ENCODE results near the gene MAGI1. TPM values are rescaled to one million over a fixed set of nuclear protein-coding genes. Genes with fewer than 3 reads are reported as not detected.
"Not testable (repeated sequence)": the region's sequence is repeated elsewhere in the genome, so short reads cannot be mapped to it uniquely, and the experiment has no call there.

The MAGI1 gene
- total RNA-seq, 1 donor from 2014 or later: 45.8 TPM

DNA sequence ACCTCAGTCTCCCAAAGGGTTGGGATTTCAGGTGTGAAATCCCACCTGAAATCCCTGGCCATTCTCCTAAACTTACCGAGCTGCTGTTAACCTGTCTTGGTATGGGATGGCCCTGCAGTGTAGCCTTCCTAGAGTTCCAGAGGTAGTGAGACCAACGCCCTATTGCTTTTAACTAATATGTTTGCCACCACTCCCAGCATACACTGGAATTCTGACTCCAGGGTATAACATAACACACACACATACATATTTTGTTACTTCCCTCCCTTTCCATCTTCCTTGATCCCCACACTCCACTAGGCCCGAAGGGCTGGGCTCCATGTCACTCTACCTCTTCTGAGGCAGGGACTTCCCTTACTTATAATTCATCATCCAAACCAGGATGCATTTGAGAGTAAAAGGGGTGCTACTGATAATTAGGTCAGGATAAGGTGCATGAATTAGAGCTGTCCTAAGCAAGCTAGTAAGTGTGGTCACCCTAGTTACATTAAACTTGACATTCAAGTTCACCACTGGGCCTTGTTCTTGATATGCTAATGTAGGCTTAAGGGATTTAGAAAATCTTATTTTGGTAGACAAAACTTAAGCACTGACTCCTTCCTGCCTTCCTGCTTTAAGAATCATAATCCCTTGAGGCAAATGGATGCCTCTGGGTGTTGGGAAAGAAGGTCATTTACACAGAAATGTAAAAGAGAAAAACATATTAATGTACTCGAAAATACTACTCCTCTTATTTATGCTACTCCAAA is 317.6 kb downstream of the MAGI1 start:
- Histone ChIP-seq H3K36me3 (no peaks in the 10 kb centered on the region), H3K4me3 (no peak overlapping the region), H3K27ac (no peak overlapping the region), H3K9me3 (no peaks in the 10 kb centered on the region), H3K4me1 (no peaks in the 10 kb centered on the region), H3K27me3 (no peaks in the 10 kb centered on the region)
- no peak for DNase-seq
- no peak for ATAC-seq
- intact Hi-C loops (cut with DNase I): no loop called here
- TF ChIP-seq, protein P1, sequence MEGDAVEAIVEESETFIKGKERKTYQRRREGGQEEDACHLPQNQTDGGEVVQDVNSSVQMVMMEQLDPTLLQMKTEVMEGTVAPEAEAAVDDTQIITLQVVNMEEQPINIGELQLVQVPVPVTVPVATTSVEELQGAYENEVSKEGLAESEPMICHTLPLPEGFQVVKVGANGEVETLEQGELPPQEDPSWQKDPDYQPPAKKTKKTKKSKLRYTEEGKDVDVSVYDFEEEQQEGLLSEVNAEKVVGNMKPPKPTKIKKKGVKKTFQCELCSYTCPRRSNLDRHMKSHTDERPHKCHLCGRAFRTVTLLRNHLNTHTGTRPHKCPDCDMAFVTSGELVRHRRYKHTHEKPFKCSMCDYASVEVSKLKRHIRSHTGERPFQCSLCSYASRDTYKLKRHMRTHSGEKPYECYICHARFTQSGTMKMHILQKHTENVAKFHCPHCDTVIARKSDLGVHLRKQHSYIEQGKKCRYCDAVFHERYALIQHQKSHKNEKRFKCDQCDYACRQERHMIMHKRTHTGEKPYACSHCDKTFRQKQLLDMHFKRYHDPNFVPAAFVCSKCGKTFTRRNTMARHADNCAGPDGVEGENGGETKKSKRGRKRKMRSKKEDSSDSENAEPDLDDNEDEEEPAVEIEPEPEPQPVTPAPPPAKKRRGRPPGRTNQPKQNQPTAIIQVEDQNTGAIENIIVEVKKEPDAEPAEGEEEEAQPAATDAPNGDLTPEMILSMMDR (IDR thresholded peaks at IDR 0.05): no peak

DNA sequence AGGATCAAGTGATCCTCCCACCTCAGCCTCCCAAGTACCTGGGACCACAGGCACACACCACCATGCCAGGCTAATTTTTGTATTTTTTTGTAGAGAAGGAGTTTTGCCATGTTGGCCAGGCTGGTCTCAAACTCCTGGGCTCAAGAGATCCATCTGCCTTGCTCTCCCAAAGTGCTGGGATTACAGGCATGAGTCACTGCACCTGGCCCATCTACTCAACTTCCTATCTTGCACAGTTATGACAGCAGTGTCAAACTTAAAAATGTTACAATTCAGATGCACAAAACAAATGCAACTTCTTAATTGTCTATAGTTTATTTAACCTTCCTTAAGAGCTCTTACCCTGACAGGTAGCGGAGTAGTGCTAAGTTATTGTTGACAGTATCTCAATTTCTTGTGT is 319.1 kb downstream of the MAGI1 start:
- H3K27ac ChIP-seq; ATAC-seq; H3K36me3 ChIP-seq; DNase-seq; intact Hi-C loops (cut with DNase I); H3K9me3 ChIP-seq; H3K27me3 ChIP-seq; H3K4me3 ChIP-seq; H3K4me1 ChIP-seq: not testable (repeated sequence)

DNA sequence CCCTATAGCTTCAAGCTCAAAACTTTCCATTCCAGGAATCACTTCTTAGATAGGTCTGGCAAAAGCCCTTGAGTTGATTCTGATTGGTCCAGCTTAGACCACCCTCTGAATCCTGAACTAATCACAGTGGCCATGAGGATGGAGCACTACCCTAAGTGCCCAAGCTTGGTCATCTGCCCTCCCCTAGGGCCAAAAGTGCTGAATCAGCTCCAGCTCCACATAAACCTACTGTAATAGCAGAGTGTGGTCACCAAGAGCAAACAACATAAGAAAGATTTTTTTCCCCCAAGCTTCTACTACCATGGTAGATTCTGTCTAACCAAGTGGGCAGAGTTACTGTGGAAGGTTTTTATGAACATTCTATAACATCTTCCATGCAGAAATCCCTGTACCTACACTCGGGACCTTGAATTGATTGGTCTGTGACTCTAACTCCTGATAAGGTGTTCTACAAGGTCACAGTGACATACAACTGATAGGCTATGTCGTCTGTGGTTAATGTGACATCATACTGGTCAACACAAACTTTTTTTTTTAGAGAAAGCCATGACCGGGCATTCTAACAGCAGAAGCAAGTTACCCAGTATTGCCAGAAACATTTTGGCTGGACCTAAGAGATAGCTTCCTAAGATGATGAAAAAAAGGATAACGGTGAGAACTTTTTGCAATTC is 320.9 kb downstream of the MAGI1 start:
- Histone ChIP-seq H3K9me3 (no peaks in the 10 kb centered on the region), H3K36me3 (no peaks in the 10 kb centered on the region), H3K4me1 (no peaks in the 10 kb centered on the region), H3K27me3 (no peaks in the 10 kb centered on the region), H3K27ac (no peak overlapping the region), H3K4me3 (no peak overlapping the region)
- intact Hi-C loops (cut with DNase I): no loop called here
- TF ChIP-seq, protein P1 (IDR thresholded peaks at IDR 0.05): no peak
- DNase-seq (no peak), ATAC-seq (no peak)

GRCh38 chr3:65716071-65716751 is 322.5 kb downstream of the MAGI1 start:
- TF ChIP-seq, protein P1 (IDR thresholded peaks at IDR 0.05): no peak
- Histone ChIP-seq H3K27me3 (no peaks in the 10 kb centered on the region), H3K36me3 (no peaks in the 10 kb centered on the region), H3K4me1 (no peaks in the 10 kb centered on the region), H3K27ac (no peak overlapping the region), H3K9me3 (no peaks in the 10 kb centered on the region), H3K4me3 (no peak overlapping the region)
- DNase-seq (no peak), ATAC-seq (no peak)
- intact Hi-C loops (cut with DNase I): no loop called here

DNA sequence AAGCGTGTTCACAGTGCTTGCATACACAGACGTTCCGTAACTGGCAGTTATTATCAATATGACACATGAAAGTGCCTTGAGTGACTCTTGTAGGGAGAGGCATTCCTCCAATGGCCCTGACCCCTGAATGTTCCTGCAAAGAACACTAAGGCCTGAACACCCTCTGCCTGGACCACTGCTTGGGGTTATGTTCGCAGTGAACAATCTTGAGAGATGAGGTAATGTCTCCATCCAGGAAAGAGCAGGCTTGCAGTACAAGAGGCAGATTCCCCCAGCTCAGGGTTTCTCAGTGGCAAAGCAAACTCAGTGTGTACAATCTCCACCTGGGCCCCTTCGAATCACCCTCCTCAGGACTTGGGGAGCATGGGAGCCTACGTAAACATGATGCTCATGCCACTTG is 324.6 kb downstream of the MAGI1 start:
- Histone ChIP-seq H3K9me3 (no peaks in the 10 kb centered on the region), H3K36me3 (no peaks in the 10 kb centered on the region), H3K4me3 (no peak overlapping the region), H3K4me1 (no peaks in the 10 kb centered on the region), H3K27me3 (no peaks in the 10 kb centered on the region), H3K27ac (no peak overlapping the region)
- peak; percentile 72 for ATAC-seq
- DNase-seq: no peak
- intact Hi-C loops (cut with DNase I): no loop called here
- TF ChIP-seq, protein P1 (IDR thresholded peaks at IDR 0.05): no peak

DNA sequence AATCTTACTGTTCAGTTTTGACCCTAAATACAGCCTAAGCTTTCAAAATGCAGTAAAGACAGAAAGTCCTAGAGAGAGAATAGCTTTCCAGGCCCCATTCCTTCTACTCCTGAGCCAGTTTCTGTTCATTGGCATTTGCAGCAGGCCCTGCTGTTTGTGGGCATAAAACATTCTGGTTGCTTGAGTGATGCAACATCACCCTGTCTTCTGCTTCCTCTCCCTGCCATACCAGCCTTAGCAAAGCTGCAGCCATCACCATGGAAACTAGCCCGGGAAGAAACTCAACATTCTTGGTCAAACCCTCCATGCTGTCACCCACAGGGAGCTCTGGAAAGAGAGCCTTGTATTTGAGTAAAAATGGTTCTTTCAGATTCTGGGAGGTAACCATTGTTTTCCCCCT is 325.7 kb downstream of the MAGI1 start:
- H3K27me3 ChIP-seq: no peaks in the 10 kb centered on the region
- H3K36me3 ChIP-seq: no peaks in the 10 kb centered on the region
- ATAC-seq (no peak), DNase-seq (no peak)
- intact Hi-C loops (cut with DNase I): no loop called here
- H3K4me3 ChIP-seq: no peak overlapping the region
- no peaks in the 10 kb centered on the region for H3K4me1 ChIP-seq
- no peak overlapping the region for H3K27ac ChIP-seq
- TF ChIP-seq, protein P1 (IDR thresholded peaks at IDR 0.05): no peak
- no peaks in the 10 kb centered on the region for H3K9me3 ChIP-seq
